SJCRH30 (cell line): Measurements from ENCODE around the gene CLSTN2. TPM values are rescaled to one million over a fixed set of nuclear protein-coding genes. Genes with fewer than 3 reads are reported as not detected.

Experiments
- DNase-seq, 2 experiments: peaks; one replicate each; pipeline ENCODE4 v3.0.0-alpha.2; 2015 to 2020
- H3K27ac ChIP-seq: fragments of 250-450 bp; sonication (Bioruptor Pico); 2 replicates; pipeline ENCODE4 v1.5.1; 2020; ENCODE audit warnings: mild to moderate bottlenecking, moderate library complexity
- H3K27me3 ChIP-seq: fragments of 250-450 bp; sonication (Bioruptor Pico); 2 replicates; pipeline ENCODE4 v1.5.1; 2020; ENCODE audit warnings: mild to moderate bottlenecking, moderate library complexity
- H3K36me3 ChIP-seq: fragments of 250-450 bp; sonication (Bioruptor Pico); 2 replicates; pipeline ENCODE4 v1.5.1; 2020; ENCODE audit warnings: mild to moderate bottlenecking, moderate library complexity
- H3K4me1 ChIP-seq: fragments of 250-450 bp; sonication (Bioruptor Pico); 2 replicates; pipeline ENCODE4 v1.5.1; 2020; ENCODE audit warnings: mild to moderate bottlenecking, moderate library complexity
- H3K4me3 ChIP-seq: fragments of 250-450 bp; sonication (Bioruptor Pico); 2 replicates; pipeline ENCODE4 v1.5.1; 2020; ENCODE audit warnings: mild to moderate bottlenecking, moderate library complexity
- H3K9me3 ChIP-seq: fragments of 250-450 bp; sonication (Bioruptor Pico); replicated peaks from 2 replicates; pipeline ENCODE4 v1.5.1; 2020; ENCODE audit warnings: mild to moderate bottlenecking, moderate library complexity
- total RNA-seq: library from RNA; depleted of rRNA; stranded (reverse); fragments of >200 nt; shearing (Covaris generic); gene quantifications from 2 replicates; pipeline ENCODE4 v1.2.3, GENCODE V29; 2014

CLSTN2 gene
- total RNA-seq, 1 experiment from 2014 or later, result 10.0 TPM

- H3K36me3 ChIP-seq, result no peaks in the 10 kb centered on the region
Observed at GRCh38 chr3:140198242-140198641, 263.3 kb downstream of the CLSTN2 start.

GRCh38 chr3:140199008-140199407, 264.0 kb downstream of the CLSTN2 start:
- H3K27me3 ChIP-seq, result no peaks in the 10 kb centered on the region

More at GRCh38 chr3:140198242-140198641, 263.3 kb downstream of the CLSTN2 start:
- no peak overlapping the region for H3K27ac ChIP-seq
- H3K4me3 ChIP-seq, result no peak overlapping the region
- H3K9me3 ChIP-seq, result no peaks in the 10 kb centered on the region
- H3K27me3 ChIP-seq, result no peaks in the 10 kb centered on the region
- DNase-seq, result no peak
- no peaks in the 10 kb centered on the region for H3K4me1 ChIP-seq

GRCh38 chr3:140199743-140200142, 264.8 kb downstream of the CLSTN2 start:
- no peak overlapping the region for H3K27ac ChIP-seq
- no peak overlapping the region for H3K4me3 ChIP-seq
- no peaks in the 10 kb centered on the region for H3K27me3 ChIP-seq
- H3K9me3 ChIP-seq, result no peaks in the 10 kb centered on the region
- no peak for DNase-seq
- no peaks in the 10 kb centered on the region for H3K4me1 ChIP-seq
- no peaks in the 10 kb centered on the region for H3K36me3 ChIP-seq

More at GRCh38 chr3:140199008-140199407, 264.0 kb downstream of the CLSTN2 start:
- Histone ChIP-seq H3K9me3 (no peaks in the 10 kb centered on the region), H3K27ac (no peak overlapping the region), H3K4me1 (no peaks in the 10 kb centered on the region), H3K4me3 (no peak overlapping the region), H3K36me3 (no peaks in the 10 kb centered on the region)
- no peak for DNase-seq

- Histone ChIP-seq H3K27ac (no peak overlapping the region), H3K9me3 (no peaks in the 10 kb centered on the region), H3K27me3 (no peaks in the 10 kb centered on the region), H3K36me3 (no peaks in the 10 kb centered on the region), H3K4me1 (no peaks in the 10 kb centered on the region), H3K4me3 (no peak overlapping the region)
- no peak for DNase-seq
Observed at GRCh38 chr3:140203510-140203909, 268.5 kb downstream of the CLSTN2 start.

GRCh38 chr3:140204271-140204984, 269.4 kb downstream of the CLSTN2 start:
- no peak overlapping the region for H3K4me3 ChIP-seq
- H3K36me3 ChIP-seq, result no peaks in the 10 kb centered on the region
- H3K27me3 ChIP-seq, result no peaks in the 10 kb centered on the region
- H3K4me1 ChIP-seq, result no peaks in the 10 kb centered on the region
- no peak for DNase-seq
- no peak overlapping the region for H3K27ac ChIP-seq
- H3K9me3 ChIP-seq, result no peaks in the 10 kb centered on the region

- no peaks in the 10 kb centered on the region for H3K36me3 ChIP-seq
- no peak for DNase-seq
- no peaks in the 10 kb centered on the region for H3K9me3 ChIP-seq
- no peaks in the 10 kb centered on the region for H3K27me3 ChIP-seq
- H3K4me1 ChIP-seq, result no peaks in the 10 kb centered on the region
- H3K27ac ChIP-seq, result no peak overlapping the region
- no peak overlapping the region for H3K4me3 ChIP-seq
Observed at GRCh38 chr3:140205598-140205997, 270.6 kb downstream of the CLSTN2 start.

GRCh38 chr3:140206196-140207040, 271.4 kb downstream of the CLSTN2 start:
- Histone ChIP-seq H3K27me3 (no peaks in the 10 kb centered on the region), H3K4me1 (no peaks in the 10 kb centered on the region), H3K4me3 (no peak overlapping the region), H3K27ac (no peak overlapping the region), H3K36me3 (no peaks in the 10 kb centered on the region), H3K9me3 (no peaks in the 10 kb centered on the region)
- peak; percentile 58 to 73 for DNase-seq

GRCh38 chr3:140207541-140207940, 272.6 kb downstream of the CLSTN2 start:
- no peak overlapping the region for H3K4me3 ChIP-seq
- DNase-seq, result no peak
- no peak overlapping the region for H3K27ac ChIP-seq
- no peaks in the 10 kb centered on the region for H3K36me3 ChIP-seq
- no peaks in the 10 kb centered on the region for H3K27me3 ChIP-seq
- H3K4me1 ChIP-seq, result no peaks in the 10 kb centered on the region
- no peaks in the 10 kb centered on the region for H3K9me3 ChIP-seq

- Histone ChIP-seq H3K4me3 (no peak overlapping the region), H3K27ac (no peak overlapping the region), H3K27me3 (no peaks in the 10 kb centered on the region), H3K36me3 (no peaks in the 10 kb centered on the region), H3K9me3 (no peaks in the 10 kb centered on the region), H3K4me1 (peaks cover 5% of the 10 kb centered on the region)
- peak in 1 of 2 experiments; percentile 52 for DNase-seq
Observed at GRCh38 chr3:140216249-140216648, 281.3 kb downstream of the CLSTN2 start.

- no peaks in the 10 kb centered on the region for H3K9me3 ChIP-seq
- H3K4me3 ChIP-seq, result no peak overlapping the region
- no peaks in the 10 kb centered on the region for H3K36me3 ChIP-seq
- DNase-seq, result no peak
- H3K27me3 ChIP-seq, result no peaks in the 10 kb centered on the region
- H3K4me1 ChIP-seq, result peaks cover 5% of the 10 kb centered on the region
- no peak overlapping the region for H3K27ac ChIP-seq
Observed at GRCh38 chr3:140219291-140219690, 284.3 kb downstream of the CLSTN2 start.

- Histone ChIP-seq H3K4me3 (no peak overlapping the region), H3K27ac (no peak overlapping the region), H3K9me3 (no peaks in the 10 kb centered on the region), H3K4me1 (peaks cover 5% of the 10 kb centered on the region), H3K36me3 (no peaks in the 10 kb centered on the region), H3K27me3 (no peaks in the 10 kb centered on the region)
- no peak for DNase-seq
Observed at GRCh38 chr3:140219923-140220452, 285.0 kb downstream of the CLSTN2 start.

GRCh38 chr3:140223197-140223596, 288.2 kb downstream of the CLSTN2 start:
- DNase-seq, result no peak
- H3K4me1 ChIP-seq, result no peaks in the 10 kb centered on the region; the same call in 1 of the 2 replicates
- H3K9me3 ChIP-seq, result no peaks in the 10 kb centered on the region
- H3K27me3 ChIP-seq, result no peaks in the 10 kb centered on the region
- no peak overlapping the region for H3K4me3 ChIP-seq
- H3K36me3 ChIP-seq, result no peaks in the 10 kb centered on the region
- no peak overlapping the region for H3K27ac ChIP-seq

GRCh38 chr3:140223631-140224030, 288.6 kb downstream of the CLSTN2 start:
- no peak for DNase-seq
- Histone ChIP-seq H3K4me3 (no peak overlapping the region), H3K27ac (no peak overlapping the region), H3K4me1 (no peaks in the 10 kb centered on the region; the same call in 1 of the 2 replicates), H3K27me3 (no peaks in the 10 kb centered on the region), H3K9me3 (no peaks in the 10 kb centered on the region), H3K36me3 (no peaks in the 10 kb centered on the region)

GRCh38 chr3:140224307-140224706, 289.3 kb downstream of the CLSTN2 start:
- H3K36me3 ChIP-seq, result no peaks in the 10 kb centered on the region
- no peak for DNase-seq
- no peak overlapping the region for H3K4me3 ChIP-seq
- no peak overlapping the region for H3K27ac ChIP-seq
- H3K4me1 ChIP-seq, result no peaks in the 10 kb centered on the region; the same call in 1 of the 2 replicates
- no peaks in the 10 kb centered on the region for H3K27me3 ChIP-seq
- H3K9me3 ChIP-seq, result no peaks in the 10 kb centered on the region

GRCh38 chr3:140225996-140226395, 291.0 kb downstream of the CLSTN2 start:
- Histone ChIP-seq H3K27ac (no peak overlapping the region), H3K4me1 (no peaks in the 10 kb centered on the region; the same call in 1 of the 2 replicates), H3K9me3 (no peaks in the 10 kb centered on the region), H3K27me3 (no peaks in the 10 kb centered on the region), H3K4me3 (no peak overlapping the region), H3K36me3 (no peaks in the 10 kb centered on the region)
- no peak for DNase-seq
